NCI-H446 treated with DMSO at 0.1 percent for 48 hours (cell line): ENCODE data around the gene GDF11.

Experiments
- DNase-seq: peaks from one replicate; lab custom pipeline; 2025; lab: John Stamatoyannopoulos, UW

GDF11 gene

GRCh38 chr12:55795950-55796349 lies 53.0 kb downstream of the GDF11 start:
- DNase-seq: no peak

GRCh38 chr12:55797068-55797467 lies 54.1 kb downstream of the GDF11 start:
- no peak for DNase-seq

- DNase-seq: no peak
These were observed 54.6 kb downstream of the GDF11 start for GRCh38 chr12:55797550-55797949.
